HCT116 (cell line): Measurements from ENCODE around the gene SENP3. TPM values are rescaled to one million over a fixed set of nuclear protein-coding genes. Genes with fewer than 3 reads are reported as not detected.

Experiments used
- ATAC-seq: fragments of 200-7000 bp; cut with Tn5 transposase; 2 replicates; pipeline ENCODE4 v1.9.1; 2020; ENCODE audit warnings: mild to moderate bottlenecking, moderate library complexity
- BruUV-seq: library from RNA; stranded (reverse); fragments of 400-500 nt; replicated peaks from 2 replicates; lab custom pipeline; 2021; lab: Mats Ljungman, UMichigan
- CTCF ChIA-PET: fragments of 300-600 bp; sonication (Branson Sonifier 250); formaldehyde crosslinking; loops from one replicate; lab custom pipeline; 2021; ENCODE audit warnings: antibody characterized with exemption; lab: Charles Lee
- POLR2A ChIA-PET: fragments of 300-600, 350-600 bp; sonication (Branson Sonifier 250); formaldehyde crosslinking; loops from one replicate; lab custom pipeline; 2021; ENCODE audit warnings: antibody characterized with exemption; lab: Charles Lee
- RAD21 ChIA-PET, 2 experiments: fragments of 300-600 bp; sonication (Branson Sonifier 250); formaldehyde crosslinking; loops; one replicate each; lab custom pipeline; 2023; ENCODE audit warnings: low total read pairs in 2 of 2; ENCODE audit not compliant: uncharacterized antibody in 2 of 2, unreplicated experiment in 2 of 2, low non-redundant PET in 1 of 2; lab: Charles Lee
- DNase-seq: peaks from one replicate; pipeline ENCODE4 v3.0.0-alpha.2; 2010; ENCODE audit warnings: low read depth, low spot score
- H2AFZ ChIP-seq: fragments of 200-600 bp; shearing (Covaris generic), sonication (generic); 2 replicates; pipeline ENCODE4 v1.6.1; 2017; ENCODE audit warnings: low read depth, mixed run types, mixed read lengths, antibody characterized with exemption, low read length; ENCODE audit not compliant: poor library complexity, severe bottlenecking
- H3K27ac ChIP-seq: 2 replicates; pipeline ENCODE4 v1.5.1; 2012; ENCODE audit warnings: low read depth, low read length
- H3K27me3 ChIP-seq: fragments of 200-600 bp; sonication (generic); 2 replicates; pipeline ENCODE4 v1.6.1; 2016; ENCODE audit warnings: mixed run types, low read length, mixed read lengths; ENCODE audit not compliant: insufficient read depth
- H3K36me3 ChIP-seq, 2 experiments: fragments of 200-500 bp in 1 of 2; fragments of 200-600 bp in 1 of 2; sonication (Bioruptor generic) in 1 of 2; sonication (generic) in 1 of 2; 2 replicates each; pipeline versions ENCODE4 v1.5.1 to v1.6.1; 2014 to 2016; ENCODE audit warnings: low read length in 2 of 2, inconsistent platforms in 1 of 2, mixed read lengths in 1 of 2, mixed run types in 1 of 2; ENCODE audit not compliant: insufficient read depth in 2 of 2, control insufficient read depth in 1 of 2
- H3K4me1 ChIP-seq, 2 experiments: fragments of 200-600 bp in 1 of 2; sonication (generic) in 1 of 2; 2 replicates each; pipeline versions ENCODE4 v1.5.1 to v1.6.1; 2012 to 2017; ENCODE audit warnings: low read length in 2 of 2, inconsistent platforms in 1 of 2, mild to moderate bottlenecking in 1 of 2, mixed read lengths in 1 of 2, mixed run types in 1 of 2, moderate library complexity in 1 of 2; ENCODE audit not compliant: insufficient read depth in 2 of 2, control insufficient read depth in 1 of 2
- H3K4me2 ChIP-seq: fragments of 200-600 bp; sonication (generic); 2 replicates; pipeline ENCODE4 v1.6.1; 2017; ENCODE audit warnings: mixed run types, low read length, mixed read lengths
- H3K4me3 ChIP-seq, 2 experiments: fragments of 200-600 bp in 1 of 2; sonication (generic) in 1 of 2; replicated peaks in 1 of 2; 2 replicates each; pipeline ENCODE4 v1.5.1; 2011 to 2016; ENCODE audit warnings: low read length in 2 of 2, control low read depth in 1 of 2, low read depth in 1 of 2, mild to moderate bottlenecking in 1 of 2, mixed read lengths in 1 of 2, mixed run types in 1 of 2
- H3K79me2 ChIP-seq: fragments of 200-600 bp; sonication (generic); 2 replicates; pipeline ENCODE4 v1.6.1; 2017; ENCODE audit warnings: mild to moderate bottlenecking, mixed run types, low read length, moderate library complexity, mixed read lengths; ENCODE audit not compliant: insufficient read depth
- H3K9ac ChIP-seq: fragments of 200-600 bp; sonication (generic); 2 replicates; pipeline ENCODE4 v1.6.1; 2016; ENCODE audit warnings: low read length, mixed read lengths
- H3K9me2 ChIP-seq: fragments of 200-600 bp; sonication (generic), shearing (Covaris generic); 2 replicates; pipeline ENCODE4 v1.6.1; 2017; ENCODE audit warnings: mixed run types, mild to moderate bottlenecking, moderate library complexity; ENCODE audit not compliant: insufficient read depth
- H3K9me3 ChIP-seq, 2 experiments: fragments of 200-500 bp in 1 of 2; fragments of 200-600 bp in 1 of 2; sonication (Bioruptor generic) in 1 of 2; sonication (generic) in 1 of 2; 2 replicates each; pipeline ENCODE4 v1.6.1; 2014 to 2017; ENCODE audit warnings: low read length in 2 of 2, mixed read lengths in 2 of 2, inconsistent platforms in 1 of 2, low read depth in 1 of 2, mild to moderate bottlenecking in 1 of 2, mixed run types in 1 of 2, moderate library complexity in 1 of 2; ENCODE audit not compliant: control insufficient read depth in 1 of 2, insufficient read depth in 1 of 2
- H4K20me1 ChIP-seq: fragments of 200-600 bp; sonication (generic), shearing (Covaris generic); 2 replicates; pipeline ENCODE4 v1.6.1; 2017; ENCODE audit warnings: mixed run types, mild to moderate bottlenecking, moderate library complexity; ENCODE audit not compliant: insufficient read depth
- CBX3 ChIP-seq: IDR thresholded peaks from 2 replicates; pipeline ENCODE4 v1.6.1; 2012; ENCODE audit warnings: low read depth
- CEBPB ChIP-seq: IDR thresholded peaks from 2 replicates; pipeline ENCODE4 v1.6.1; 2012; ENCODE audit warnings: low read depth
- CTCF ChIP-seq, 3 experiments: fragments of 200-600 bp in 1 of 3; sonication (generic) in 1 of 3; IDR thresholded peaks in 2 of 3; conservative IDR thresholded peaks in 1 of 3; 2 replicates each; pipeline ENCODE4 v1.5.1; 2012 to 2017; ENCODE audit warnings: low read depth in 2 of 3, low read length in 2 of 3, antibody characterized with exemption in 1 of 3, borderline replicate concordance in 1 of 3, control low read depth in 1 of 3, mild to moderate bottlenecking in 1 of 3, mixed read lengths in 1 of 3, mixed run types in 1 of 3, moderate library complexity in 1 of 3; ENCODE audit not compliant: insufficient read depth in 1 of 3
- EGR1 ChIP-seq: IDR thresholded peaks from 2 replicates; pipeline ENCODE4 v1.6.1; 2012; ENCODE audit warnings: low read depth
- EZH2phosphoT487 ChIP-seq: fragments of 200-600 bp; IDR thresholded peaks from 2 replicates; pipeline ENCODE4 v1.6.1; 2018; ENCODE audit warnings: antibody characterized with exemption, borderline replicate concordance
- MAX ChIP-seq: IDR thresholded peaks from 2 replicates; pipeline ENCODE4 v1.6.1; 2012
- REST ChIP-seq: IDR thresholded peaks from 2 replicates; pipeline ENCODE4 v1.6.1; 2012; ENCODE audit warnings: low read depth
- SIN3A ChIP-seq: IDR thresholded peaks from 2 replicates; pipeline ENCODE4 v1.6.1; 2012; ENCODE audit warnings: low read depth
- TCF7L2 ChIP-seq: IDR thresholded peaks from 2 replicates; pipeline ENCODE4 v1.7.0; 2011; ENCODE audit warnings: borderline replicate concordance, inconsistent platforms; ENCODE audit not compliant: insufficient read depth, insufficient read length; ENCODE audit errors: extremely low read depth
- ZNF274 ChIP-seq: fragments of 200-500 bp; sonication (Bioruptor generic); IDR thresholded peaks from 2 replicates; pipeline ENCODE4 v1.6.1; 2014; ENCODE audit warnings: mild to moderate bottlenecking, low read depth, low read length, inconsistent platforms
- intact Hi-C: fragments of 100-400 bp; cut with micrococcal nuclease; formaldehyde crosslinking; loops from 2 replicates; pipeline ENCODE4 v1.10.0; 2022
- total RNA-seq: library from RNA; stranded (reverse); gene quantifications from one replicate; pipeline ENCODE4 v1.2.1, GENCODE V29; 2021; ENCODE audit not compliant: unreplicated experiment
- TF ChIP-seq, protein P1 (sequence below): IDR thresholded peaks from 2 replicates; pipeline ENCODE4 v1.6.1; 2012

Gene SENP3
- total RNA-seq, 1 experiment from 2014 or later, result 73.8 TPM

- TF ChIP-seq REST, result no peak
- no peak for TF ChIP-seq SIN3A
- no peak for TF ChIP-seq EGR1
- no peak for TF ChIP-seq CBX3
- TF ChIP-seq MAX, result no peak
- TF ChIP-seq EZH2phosphoT487, result no peak
- TF ChIP-seq, protein P1, sequence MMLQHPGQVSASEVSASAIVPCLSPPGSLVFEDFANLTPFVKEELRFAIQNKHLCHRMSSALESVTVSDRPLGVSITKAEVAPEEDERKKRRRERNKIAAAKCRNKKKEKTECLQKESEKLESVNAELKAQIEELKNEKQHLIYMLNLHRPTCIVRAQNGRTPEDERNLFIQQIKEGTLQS, result no peak
- TF ChIP-seq CEBPB, result no peak
Measured at GRCh38 chr17:7528842-7529241, 32.9 kb upstream of the SENP3 start (continued).

DNA sequence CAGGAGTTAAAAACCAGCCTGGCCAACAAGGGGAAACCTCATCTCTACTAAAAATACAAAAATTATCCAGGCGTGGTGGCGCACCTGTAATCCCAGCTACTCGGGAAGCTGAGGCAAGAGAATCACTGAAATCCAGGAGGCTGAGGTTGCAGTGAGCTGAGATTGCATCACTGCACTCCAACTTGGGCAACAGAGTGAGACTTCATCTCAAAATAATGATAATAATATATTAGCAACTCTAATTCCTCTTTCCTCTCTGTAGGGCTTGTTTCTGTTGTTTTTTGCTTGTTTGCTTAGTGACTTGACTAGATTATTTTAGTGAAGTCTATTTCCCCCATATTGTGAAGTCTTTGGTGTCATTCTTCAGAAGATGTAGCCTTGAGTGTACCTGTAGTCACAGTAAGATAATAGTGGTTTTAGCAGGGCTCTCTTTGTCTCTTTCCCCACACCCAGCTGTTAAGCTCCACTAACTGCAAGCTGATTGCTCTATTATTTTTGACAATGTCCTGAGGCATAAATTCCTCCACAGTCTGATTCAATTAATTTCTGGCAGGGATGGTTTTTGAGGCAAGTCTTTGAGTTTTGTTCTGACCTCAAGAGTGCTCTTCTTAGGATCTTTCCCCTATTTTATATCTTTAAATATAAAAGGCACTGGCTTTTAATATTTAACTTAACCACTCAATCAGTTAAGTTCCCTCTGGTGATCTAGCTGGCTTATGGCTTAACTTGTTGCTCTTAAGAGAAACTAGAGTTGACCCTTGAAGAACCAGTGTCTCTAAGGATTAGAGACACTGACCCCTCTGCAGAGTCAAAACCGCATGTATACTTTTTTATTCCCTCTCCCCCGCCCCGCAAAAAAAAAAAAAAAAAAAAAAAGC, 31.5 kb upstream of the SENP3 start:
- Histone ChIP-seq H3K4me1 (no peaks in the 10 kb centered on the region), H3K4me3 (no peak overlapping the region), H3K79me2 (no peaks in the 10 kb centered on the region), H2AFZ (no peak overlapping the region), H3K27ac (no peak overlapping the region), H3K27me3 (no peaks in the 10 kb centered on the region), H4K20me1 (no peaks in the 10 kb centered on the region), H3K4me2 (no peak overlapping the region), H3K9ac (no peak overlapping the region), H3K9me3 (peaks cover 0 to 4% of the 10 kb centered on the region in 2 experiments; a peak in 1 of 4 replicates), H3K9me2 (no peaks in the 10 kb centered on the region), H3K36me3 (no peaks in the 10 kb centered on the region)
- no peak for DNase-seq
- ChIA-PET POLR2A (no interaction called here), CTCF (no interaction called here), RAD21 (no interaction called here)
- ATAC-seq, result no peak
- intact Hi-C loops, result no loop called here
- BruUV-seq, result no TSS peak
- TF ChIP-seq CTCF (IDR thresholded peaks at IDR 0.05 in 2 of 3, conservative IDR thresholded peaks at IDR 0.05 in 1 of 3; ENCODE audit: borderline replicate concordance in 1 of 3, insufficient read depth in 1 of 3, low read depth in 2 of 3, low read length in 2 of 3) (no peak), ZNF274 (no peak), REST (no peak), TCF7L2 (no peak), EZH2phosphoT487 (no peak)
